Measurements from ENCODE around the gene DSG4.

DNA sequence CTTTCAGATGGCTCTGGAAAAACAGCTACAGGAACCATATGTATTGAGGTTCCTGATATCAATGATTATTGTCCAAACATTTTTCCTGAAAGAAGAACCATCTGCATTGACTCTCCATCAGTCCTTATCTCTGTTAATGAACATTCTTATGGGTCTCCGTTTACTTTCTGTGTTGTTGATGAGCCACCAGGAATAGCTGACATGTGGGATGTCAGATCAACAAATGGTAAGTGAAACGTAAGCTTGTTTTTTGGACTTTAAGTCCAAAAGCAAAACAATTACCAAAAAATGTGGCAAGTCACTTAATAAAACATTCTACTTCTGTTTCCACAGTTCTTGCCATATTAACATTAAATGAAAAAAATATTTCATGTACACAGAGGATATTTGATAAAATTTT, 26.8 kb downstream of the DSG4 start:
- TF ChIP-seq, protein P1, sequence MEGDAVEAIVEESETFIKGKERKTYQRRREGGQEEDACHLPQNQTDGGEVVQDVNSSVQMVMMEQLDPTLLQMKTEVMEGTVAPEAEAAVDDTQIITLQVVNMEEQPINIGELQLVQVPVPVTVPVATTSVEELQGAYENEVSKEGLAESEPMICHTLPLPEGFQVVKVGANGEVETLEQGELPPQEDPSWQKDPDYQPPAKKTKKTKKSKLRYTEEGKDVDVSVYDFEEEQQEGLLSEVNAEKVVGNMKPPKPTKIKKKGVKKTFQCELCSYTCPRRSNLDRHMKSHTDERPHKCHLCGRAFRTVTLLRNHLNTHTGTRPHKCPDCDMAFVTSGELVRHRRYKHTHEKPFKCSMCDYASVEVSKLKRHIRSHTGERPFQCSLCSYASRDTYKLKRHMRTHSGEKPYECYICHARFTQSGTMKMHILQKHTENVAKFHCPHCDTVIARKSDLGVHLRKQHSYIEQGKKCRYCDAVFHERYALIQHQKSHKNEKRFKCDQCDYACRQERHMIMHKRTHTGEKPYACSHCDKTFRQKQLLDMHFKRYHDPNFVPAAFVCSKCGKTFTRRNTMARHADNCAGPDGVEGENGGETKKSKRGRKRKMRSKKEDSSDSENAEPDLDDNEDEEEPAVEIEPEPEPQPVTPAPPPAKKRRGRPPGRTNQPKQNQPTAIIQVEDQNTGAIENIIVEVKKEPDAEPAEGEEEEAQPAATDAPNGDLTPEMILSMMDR (conservative IDR thresholded peaks at IDR 0.05 in 1 of 2, IDR thresholded peaks at IDR 0.05 in 1 of 2; ENCODE audit: extremely low read depth in 1 of 2, insufficient read depth in 1 of 2, low read depth in 1 of 2, low read length in 2 of 2) = no peak
- no peak for TF ChIP-seq EZH2 (IDR thresholded peaks at IDR 0.05; ENCODE audit: borderline replicate concordance, low read length)

Measured in mammary epithelial cell (primary cell).